Measurements from ENCODE around the gene PHF14. TPM values are rescaled to one million over a fixed set of nuclear protein-coding genes. Genes with fewer than 3 reads are reported as not detected.

PHF14 gene
- polyA plus RNA-seq, 3 donors = 4.8 to 7.4 (median 5.4) TPM

DNA sequence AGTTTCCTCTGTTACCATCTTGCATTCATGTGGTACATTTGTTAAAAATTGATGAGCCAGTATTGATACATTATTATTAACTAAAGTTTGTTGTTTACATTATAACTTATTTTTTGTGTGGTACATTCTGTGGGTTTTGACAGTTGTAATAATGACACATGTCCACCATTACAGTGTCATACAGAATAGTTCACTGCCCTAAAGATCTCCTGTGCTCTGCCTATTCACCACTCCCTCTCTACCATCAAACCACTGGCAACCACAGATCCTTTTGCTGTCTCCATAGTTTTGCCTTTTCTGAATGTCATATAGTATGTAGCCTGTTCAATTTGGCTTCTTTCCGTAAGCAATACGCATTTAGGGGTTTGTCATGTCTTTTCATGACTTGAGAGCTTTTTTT lies 156.9 kb downstream of the PHF14 start:
- H2AFZ ChIP-seq (ENCODE audit: insufficient read depth, low read depth, low read length, poor library complexity, severe bottlenecking) = no peak overlapping the region
- H3K4me3 ChIP-seq (replicated peaks in 1 of 3; ENCODE audit: low read depth in 2 of 3, low read length in 3 of 3) = no peak overlapping the region
- intact Hi-C loops (cut with micrococcal nuclease) = no loop called here
- DNase-seq = no peak
- H3K79me2 ChIP-seq (ENCODE audit: insufficient read depth, low read length) = no peaks in the 10 kb centered on the region
- H3K4me2 ChIP-seq (replicated peaks; ENCODE audit: extremely low read depth, low read length, poor library complexity, severe bottlenecking) = no peak overlapping the region
- H3K9me3 Mint-ChIP-seq = no peaks in the 10 kb centered on the region
- H3K9ac ChIP-seq (ENCODE audit: insufficient read depth, low read length, poor library complexity, severe bottlenecking) = no peak overlapping the region
- H4K20me1 ChIP-seq (ENCODE audit: insufficient read depth, low read length) = no peaks in the 10 kb centered on the region
- no peaks in the 10 kb centered on the region for H3K4me1 ChIP-seq (ENCODE audit: control insufficient read depth in 1 of 2, insufficient read depth in 2 of 2, low read length in 2 of 2)
- no peaks in the 10 kb centered on the region for H3K9me3 ChIP-seq (replicated peaks in 1 of 2; ENCODE audit: control insufficient read depth in 1 of 2, insufficient read depth in 1 of 2, low read length in 2 of 2)
- peaks cover 2 to 12% of the 10 kb centered on the region in 2 donors for H3K36me3 ChIP-seq (replicated peaks in 1 of 2; ENCODE audit: control insufficient read depth in 1 of 2, insufficient read depth in 2 of 2, low read length in 2 of 2)
- WGBS (ENCODE audit: insufficient coverage) = 100% methylated on average over 2 of the region's 2 CpGs
- H3K36me3 Mint-ChIP-seq = peaks cover 8 to 12% of the 10 kb centered on the region in 2 donors
- H3K27ac Mint-ChIP-seq = no peak overlapping the region
- no peak overlapping the region for H3K27ac ChIP-seq (ENCODE audit: low read depth in 1 of 2, low read length in 2 of 2)
- H3K4me1 Mint-ChIP-seq = peaks cover 2% of the 10 kb centered on the region
- H3K27me3 Mint-ChIP-seq (ENCODE audit: low read depth in 3 of 3) = no peaks in the 10 kb centered on the region
- TF ChIP-seq, protein P1, sequence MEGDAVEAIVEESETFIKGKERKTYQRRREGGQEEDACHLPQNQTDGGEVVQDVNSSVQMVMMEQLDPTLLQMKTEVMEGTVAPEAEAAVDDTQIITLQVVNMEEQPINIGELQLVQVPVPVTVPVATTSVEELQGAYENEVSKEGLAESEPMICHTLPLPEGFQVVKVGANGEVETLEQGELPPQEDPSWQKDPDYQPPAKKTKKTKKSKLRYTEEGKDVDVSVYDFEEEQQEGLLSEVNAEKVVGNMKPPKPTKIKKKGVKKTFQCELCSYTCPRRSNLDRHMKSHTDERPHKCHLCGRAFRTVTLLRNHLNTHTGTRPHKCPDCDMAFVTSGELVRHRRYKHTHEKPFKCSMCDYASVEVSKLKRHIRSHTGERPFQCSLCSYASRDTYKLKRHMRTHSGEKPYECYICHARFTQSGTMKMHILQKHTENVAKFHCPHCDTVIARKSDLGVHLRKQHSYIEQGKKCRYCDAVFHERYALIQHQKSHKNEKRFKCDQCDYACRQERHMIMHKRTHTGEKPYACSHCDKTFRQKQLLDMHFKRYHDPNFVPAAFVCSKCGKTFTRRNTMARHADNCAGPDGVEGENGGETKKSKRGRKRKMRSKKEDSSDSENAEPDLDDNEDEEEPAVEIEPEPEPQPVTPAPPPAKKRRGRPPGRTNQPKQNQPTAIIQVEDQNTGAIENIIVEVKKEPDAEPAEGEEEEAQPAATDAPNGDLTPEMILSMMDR (IDR thresholded peaks at IDR 0.05) = no peak
- no peaks in the 10 kb centered on the region for H3K27me3 ChIP-seq (ENCODE audit: control insufficient read depth in 2 of 2, insufficient read depth in 2 of 2, low read length in 2 of 2)
- H3K4me3 Mint-ChIP-seq = no peak overlapping the region

DNA sequence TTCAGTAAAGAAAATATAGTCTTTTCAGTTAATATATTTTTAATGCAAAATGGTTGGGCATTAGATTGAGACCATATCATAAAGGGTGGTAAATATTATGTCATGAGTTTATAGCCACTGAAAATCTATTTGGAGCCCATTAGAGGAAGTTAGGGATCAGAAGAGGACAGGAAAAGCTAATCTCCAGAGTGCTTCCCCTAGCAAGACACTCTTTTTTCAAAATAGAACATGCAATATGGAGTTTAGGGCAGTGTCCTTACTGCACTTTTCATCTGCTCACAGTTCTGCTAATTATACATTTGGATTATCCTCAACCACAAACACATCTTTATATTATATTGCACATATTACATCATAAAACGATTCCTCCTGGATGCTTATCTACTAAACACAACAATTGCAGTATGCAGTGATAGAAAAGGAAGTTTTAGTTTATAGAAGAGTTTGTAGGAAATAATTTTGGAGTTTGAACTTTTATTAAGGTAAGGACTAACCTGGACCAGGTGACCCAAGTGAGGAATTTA lies 159.8 kb downstream of the PHF14 start:
- no peak overlapping the region for H3K27ac ChIP-seq (ENCODE audit: low read depth in 1 of 2, low read length in 2 of 2)
- H3K4me1 ChIP-seq (ENCODE audit: control insufficient read depth in 1 of 2, insufficient read depth in 2 of 2, low read length in 2 of 2) = no peaks in the 10 kb centered on the region
- H3K36me3 ChIP-seq (replicated peaks in 1 of 2; ENCODE audit: control insufficient read depth in 1 of 2, insufficient read depth in 2 of 2, low read length in 2 of 2) = peaks cover 2 to 12% of the 10 kb centered on the region in 2 donors
- Mint-ChIP-seq H3K4me3 (no peak overlapping the region), H3K36me3 (peaks cover 8 to 10% of the 10 kb centered on the region in 2 donors), H3K27me3 (ENCODE audit: low read depth in 3 of 3) (no peaks in the 10 kb centered on the region), H3K4me1 (no peaks in the 10 kb centered on the region), H3K27ac (no peak overlapping the region), H3K9me3 (no peaks in the 10 kb centered on the region)
- intact Hi-C loops (cut with micrococcal nuclease) = no loop called here
- no peaks in the 10 kb centered on the region for H3K9me3 ChIP-seq (replicated peaks in 1 of 2; ENCODE audit: control insufficient read depth in 1 of 2, insufficient read depth in 1 of 2, low read length in 2 of 2)
- TF ChIP-seq, protein P1 (IDR thresholded peaks at IDR 0.05) = no peak
- H3K27me3 ChIP-seq (ENCODE audit: control insufficient read depth in 2 of 2, insufficient read depth in 2 of 2, low read length in 2 of 2) = no peaks in the 10 kb centered on the region
- no CpG with 5 or more reads among the region's 1 CpG for WGBS (ENCODE audit: insufficient coverage)
- no peak for DNase-seq
- no peak overlapping the region for H3K4me2 ChIP-seq (replicated peaks; ENCODE audit: extremely low read depth, low read length, poor library complexity, severe bottlenecking)
- H3K9ac ChIP-seq (ENCODE audit: insufficient read depth, low read length, poor library complexity, severe bottlenecking) = no peak overlapping the region
- no peak overlapping the region for H3K4me3 ChIP-seq (replicated peaks in 1 of 3; ENCODE audit: low read depth in 2 of 3, low read length in 3 of 3)
- H2AFZ ChIP-seq (ENCODE audit: insufficient read depth, low read depth, low read length, poor library complexity, severe bottlenecking) = no peak overlapping the region
- H4K20me1 ChIP-seq (ENCODE audit: insufficient read depth, low read length) = no peaks in the 10 kb centered on the region
- H3K79me2 ChIP-seq (ENCODE audit: insufficient read depth, low read length) = no peaks in the 10 kb centered on the region

Measured in CD14-positive monocyte (primary cell).